K562 (cell line): ENCODE results near the gene CTSH. TPM values are rescaled to one million over a fixed set of nuclear protein-coding genes. Genes with fewer than 3 reads are reported as not detected.

Source experiments
- ATAC-seq: fragments of 200-7000 bp; cut with Tn5 transposase; 3 replicates; pipeline ENCODE4 v1.9.1; 2020; ENCODE audit warnings: moderate library complexity
- BruUV-seq: library from RNA; stranded (reverse); fragments of 400-500 nt; replicated peaks from 2 replicates; lab custom pipeline; 2021; lab: Mats Ljungman, UMichigan
- CTCF ChIA-PET: fragments of 300-600 bp; formaldehyde crosslinking; extraction: SDS; loops from one replicate; lab custom pipeline; 2021; ENCODE audit warnings: low intra/inter-chr PET ratio; lab: Yijun Ruan, JAX
- POLR2A ChIA-PET: fragments of 300-600, 350-650 bp; sonication (Branson Sonifier 250); formaldehyde crosslinking; extraction: SDS; loops from one replicate; lab custom pipeline; 2021; ENCODE audit warnings: antibody characterized with exemption, inconsistent platforms; lab: Yijun Ruan, JAX
- DNase-seq, 4 experiments: peaks; one replicate each; pipeline versions ENCODE4 v3.0.0 to v3.0.0-alpha.2; 2011 to 2018; ENCODE audit warnings: low spot score in 3 of 4, mixed read lengths in 3 of 4; ENCODE audit errors: extremely low read depth in 1 of 4
- FAIRE-seq: peaks from 2 replicates; lab custom pipeline; 2011; peaks lifted over from hg19 to GRCh38; lab: Jason Lieb, UNC
- H2AFZ ChIP-seq: 2 replicates; pipeline ENCODE4 v1.6.0; 2011; ENCODE audit warnings: low read depth, low read length, control low read depth, inconsistent platforms
- H3K27ac ChIP-seq: fragments of 200-600 bp; 3 replicates; pipeline ENCODE4 v1.8.0; 2011; ENCODE audit warnings: low read depth, mild to moderate bottlenecking, control low read depth, inconsistent platforms, low read length, moderate library complexity, mixed read lengths; ENCODE audit errors: extremely low read depth
- H3K27me3 ChIP-seq, 2 experiments: fragments of 300-600 bp in 1 of 2; 2 replicates in 1 of 2; 3 replicates in 1 of 2; pipeline versions ENCODE4 v1.6.0 to v1.8.0; 2011; ENCODE audit warnings: inconsistent platforms in 2 of 2, low read length in 2 of 2, mild to moderate bottlenecking in 1 of 2, mixed read lengths in 1 of 2, moderate library complexity in 1 of 2; ENCODE audit not compliant: control insufficient read depth in 2 of 2, insufficient read depth in 2 of 2
- H3K36me3 ChIP-seq: fragments of 300-600 bp; 3 replicates; pipeline ENCODE4 v1.8.0; 2011; ENCODE audit warnings: mild to moderate bottlenecking, low read length, inconsistent platforms; ENCODE audit not compliant: control insufficient read depth, insufficient read depth
- H3K4me1 ChIP-seq, 2 experiments: fragments of 200-600 bp in 1 of 2; replicated peaks in 1 of 2; 2 replicates in 1 of 2; 3 replicates in 1 of 2; pipeline versions ENCODE4 v1.5.1 to v1.8.0; 2011; ENCODE audit warnings: inconsistent platforms in 2 of 2, low read length in 2 of 2, mild to moderate bottlenecking in 1 of 2, mixed read lengths in 1 of 2, moderate library complexity in 1 of 2; ENCODE audit not compliant: control insufficient read depth in 2 of 2, insufficient read depth in 2 of 2
- H3K4me2 ChIP-seq: 2 replicates; pipeline ENCODE4 v1.6.1; 2011; ENCODE audit warnings: low read length, control low read depth, inconsistent platforms, mixed read lengths; ENCODE audit not compliant: insufficient read depth
- H3K4me3 ChIP-seq: fragments of 200-600 bp; sonication (generic), shearing (Covaris generic); 2 replicates; pipeline ENCODE4 v1.5.1; 2016; ENCODE audit warnings: control low read depth, inconsistent platforms
- H3K79me2 ChIP-seq: fragments of 200-600 bp; 3 replicates; pipeline ENCODE4 v1.8.0; 2011; ENCODE audit warnings: low read length, inconsistent platforms; ENCODE audit not compliant: control insufficient read depth, insufficient read depth
- H3K9ac ChIP-seq, 2 experiments: 2 replicates each; pipeline versions ENCODE4 v1.6.0 to v1.6.1; 2011; ENCODE audit warnings: low read depth in 2 of 2, low read length in 2 of 2, control low read depth in 1 of 2, inconsistent platforms in 1 of 2, mild to moderate bottlenecking in 1 of 2, mixed read lengths in 1 of 2; ENCODE audit not compliant: insufficient read depth in 1 of 2
- H3K9me1 ChIP-seq: one replicate; pipeline ENCODE4 v1.6.0; 2011; ENCODE audit warnings: inconsistent platforms, mild to moderate bottlenecking, low read length, moderate library complexity; ENCODE audit not compliant: control insufficient read depth, insufficient read depth
- H3K9me3 ChIP-seq: replicated peaks from 2 replicates; pipeline ENCODE4 v1.5.1; 2011; ENCODE audit warnings: low read depth, low read length, inconsistent platforms; ENCODE audit not compliant: control insufficient read depth, insufficient read depth
- H4K20me1 ChIP-seq: replicated peaks from 2 replicates; pipeline ENCODE4 v1.6.1; 2011; ENCODE audit warnings: low read length, inconsistent platforms, mixed read lengths; ENCODE audit not compliant: control insufficient read depth, insufficient read depth
- CEBPZ ChIP-seq: fragments of 150-350 bp; IDR thresholded peaks from 2 replicates; pipeline ENCODE4 v1.6.1; 2014; ENCODE audit warnings: low read depth, mild to moderate bottlenecking, low read length, borderline replicate concordance
- HIVEP1 ChIP-seq: fragments of 250-450 bp; sonication (Bioruptor Pico); IDR thresholded peaks from 2 replicates; pipeline ENCODE4 v1.4.0; 2020; ENCODE audit warnings: mild to moderate bottlenecking
- NFIC ChIP-seq: fragments of 450-650 bp; IDR thresholded peaks from 2 replicates; pipeline ENCODE4 v1.6.1; 2017; ENCODE audit warnings: mild to moderate bottlenecking, inconsistent platforms
- POLR2AphosphoS2 ChIP-seq: IDR thresholded peaks from 2 replicates; pipeline ENCODE4 v1.6.1; 2012; ENCODE audit warnings: low read length, improper control_type of control experiment
- ZFX ChIP-seq: sonication (generic); formaldehyde crosslinking; IDR thresholded peaks from 2 replicates; pipeline ENCODE4 v1.8.0; 2022; ENCODE audit warnings: mild to moderate bottlenecking, missing genetic modification reagents, moderate library complexity
- ZNF134 ChIP-seq: fragments of 250-450 bp; sonication (Bioruptor Pico); conservative IDR thresholded peaks from 2 replicates; pipeline ENCODE4 v1.4.0; 2020
- WGBS: fragments of 100-300 bp; shearing (Covaris generic); methylation state at CpG from one replicate; pipeline ENCODE4 v1.1.6; 2016; ENCODE audit warnings: low coverage, mixed read lengths; ENCODE audit not compliant: insufficient coverage; ENCODE audit errors: missing lambda C conversion rate; 5-methylcytosine and 5-hydroxymethylcytosine counted together
- in situ Hi-C: fragments of 300-500 bp; cut with MboI; formaldehyde crosslinking; loops from 4 replicates; pipeline ENCODE4 v1.15.0; 2018; ENCODE audit warnings: inconsistent platforms, mixed read lengths
- intact Hi-C: fragments of 100-400 bp; cut with micrococcal nuclease; formaldehyde crosslinking; loops from 2 replicates; pipeline ENCODE4 v1.14.2; 2022
- polyA plus RNA-seq, 8 experiments: library from polyadenylated mRNA; depleted of rRNA in 4 of 8; stranded (reverse) in 5 of 8; unstranded in 3 of 8; fragments of >200 nt; fragmentation: Nextera tagmentation in 2 of 8; fragmentation: Illumina TruSeq in 1 of 8; extraction: Ambion mirVana in 2 of 8; extraction: Trizol in 1 of 8; gene quantifications; 2 replicates each; pipeline versions ENCODE4 v1.2.1 to v1.2.3, GENCODE V29; 2011 to 2014; ENCODE audit warnings: inconsistent platforms in 1 of 8, missing spikeins in 1 of 8
- total RNA-seq, 7 experiments: library from RNA; depleted of rRNA in 6 of 7; stranded (reverse); fragments of >200 nt in 6 of 7; fragmentation: Illumina TruSeq in 2 of 7; extraction: Trizol in 2 of 7; gene quantifications; 2 replicates each; pipeline versions ENCODE4 v1.2.1 to v1.2.3, GENCODE V29; 2011 to 2021; ENCODE audit warnings: low replicate concordance in 1 of 7

CTSH gene
- total and polyA plus RNA-seq, 9 of the 15 experiments (the other 6 are each of a cell fraction or from before 2014, with no cell fraction given) = 15.0 to 462 (median 173) TPM

GRCh38 chr15:78987556-78988360, 42.9 kb upstream of the CTSH start (continued):
- TF ChIP-seq POLR2AphosphoS2 (no peak), NFIC (peak; percentile 19; the same call in 1 of the 2 replicates), HIVEP1 (CRISPR knock-in tag) (no peak), ZFX (CRISPR knock-in tag) (no peak), CEBPZ (no peak)
- TF ChIP-seq, all 486 proteins: peak for 5

DNA sequence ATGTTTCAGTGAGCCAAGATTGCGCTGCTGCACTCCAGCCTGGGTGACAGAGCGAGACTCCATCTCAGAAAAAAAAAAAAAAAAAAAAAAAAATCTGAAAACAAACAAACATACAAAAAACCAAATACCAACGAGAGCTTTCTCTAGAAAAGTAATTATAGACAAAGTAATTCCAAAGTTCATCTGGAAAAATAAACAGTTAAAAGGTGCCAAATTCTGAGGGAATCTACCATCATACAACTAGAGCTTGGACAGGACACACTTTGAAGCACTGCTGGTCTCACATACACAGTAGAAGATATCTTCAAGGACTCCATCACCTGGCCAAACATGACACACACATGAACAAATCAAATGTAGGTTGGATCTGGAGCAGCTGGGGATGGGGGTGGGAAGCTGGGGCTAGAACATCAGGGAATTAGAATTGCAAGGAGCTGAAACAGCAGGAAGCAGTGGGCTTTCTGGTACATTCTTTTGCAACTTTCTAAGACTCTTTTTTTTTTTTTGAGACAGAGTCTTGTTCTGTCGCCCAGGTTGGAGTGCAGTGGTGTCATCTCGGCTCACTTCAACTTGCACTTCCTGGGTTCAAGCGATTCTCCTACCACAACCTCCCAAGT, 41.1 kb upstream of the CTSH start:
- FAIRE-seq = no peak
- Histone ChIP-seq H3K9me3 (no peaks in the 10 kb centered on the region), H3K79me2 (no peaks in the 10 kb centered on the region), H4K20me1 (no peaks in the 10 kb centered on the region; the same call in 1 of the 2 replicates), H3K4me1 (no peaks in the 10 kb centered on the region; a peak in 1 of 5 replicates), H2AFZ (no peak overlapping the region), H3K27ac (no peak overlapping the region), H3K4me2 (no peak overlapping the region), H3K36me3 (no peaks in the 10 kb centered on the region), H3K27me3 (peaks cover 20 to 66% of the 10 kb centered on the region in 2 experiments; a peak in 4 of 5 replicates), H3K9ac (no peak overlapping the region), H3K9me1 (no peaks in the 10 kb centered on the region), H3K4me3 (no peak overlapping the region)
- intact Hi-C loops (no loop called here), in situ Hi-C loops (no loop called here)
- BruUV-seq = no TSS peak
- ChIA-PET POLR2A (no interaction called here), CTCF (interaction anchor here (0.6 to 0.7 kb wide), 2 partner anchors 68 to 126 kb away, joined by 3 read pairs; no protein-coding TSS in a partner anchor)
- DNase-seq = no peak
- TF ChIP-seq ZNF134 (CRISPR knock-in tag) = no peak
- no peak for ATAC-seq
- WGBS = 3% methylated on average over 5 of the region's 6 CpGs
